GM21360 (cell line): ENCODE results near the gene BTNL9.
"Not testable (repeated sequence)": the region's sequence is repeated elsewhere in the genome, so short reads cannot be mapped to it uniquely, and the experiment has no call there.

Experiments used
- ATAC-seq: cut with Tn5 transposase; IDR thresholded peaks from one replicate; pipeline ENCODE4 v1.9.1; 2021; ENCODE audit warnings: mild to moderate bottlenecking, moderate library complexity; ENCODE audit not compliant: unreplicated experiment

Gene BTNL9

GRCh38 chr5:181060231-181060590 is 20.1 kb downstream of the BTNL9 start:
- no peak for ATAC-seq

GRCh38 chr5:181060924-181061323 is 20.9 kb downstream of the BTNL9 start:
- no peak for ATAC-seq

GRCh38 chr5:181061645-181062044 is 21.6 kb downstream of the BTNL9 start:
- no peak for ATAC-seq

GRCh38 chr5:181062631-181063030 is 22.6 kb downstream of the BTNL9 start:
- no peak for ATAC-seq

- no peak for ATAC-seq
Measured at GRCh38 chr5:181063514-181063913, 23.4 kb downstream of the BTNL9 start.

- no peak for ATAC-seq
Measured at GRCh38 chr5:181064987-181065386, 24.9 kb downstream of the BTNL9 start.

- no peak for ATAC-seq
Measured at GRCh38 chr5:181069767-181070491, 29.9 kb downstream of the BTNL9 start.

GRCh38 chr5:181070523-181070922 is 30.5 kb downstream of the BTNL9 start:
- no peak for ATAC-seq

GRCh38 chr5:181071257-181071656 is 31.2 kb downstream of the BTNL9 start:
- no peak for ATAC-seq

- no peak for ATAC-seq
Measured at GRCh38 chr5:181076920-181077319, 36.9 kb downstream of the BTNL9 start.

GRCh38 chr5:181081989-181082388 is 41.9 kb downstream of the BTNL9 start:
- no peak for ATAC-seq

- ATAC-seq = no peak
Measured at GRCh38 chr5:181084621-181085195, 44.6 kb downstream of the BTNL9 start.

- ATAC-seq = no peak
Measured at GRCh38 chr5:181086026-181086883, 46.2 kb downstream of the BTNL9 start.

- ATAC-seq = no peak
Measured at GRCh38 chr5:181086884-181087205, 46.8 kb downstream of the BTNL9 start.

GRCh38 chr5:181087309-181087708 is 47.2 kb downstream of the BTNL9 start:
- ATAC-seq = no peak

GRCh38 chr5:181088289-181088688 is 48.2 kb downstream of the BTNL9 start:
- no peak for ATAC-seq

GRCh38 chr5:181092428-181092827 is 52.4 kb downstream of the BTNL9 start:
- no peak for ATAC-seq

- not testable (repeated sequence) for ATAC-seq
Measured at GRCh38 chr5:181095162-181095561, 55.1 kb downstream of the BTNL9 start.

GRCh38 chr5:181096721-181097382 is 56.8 kb downstream of the BTNL9 start:
- not testable (repeated sequence) for ATAC-seq

- ATAC-seq = not testable (repeated sequence)
Measured at GRCh38 chr5:181097383-181097753, 57.3 kb downstream of the BTNL9 start.

GRCh38 chr5:181097759-181098491 is 57.9 kb downstream of the BTNL9 start:
- not testable (repeated sequence) for ATAC-seq
